ENCODE data around the gene SNX6. TPM values are rescaled to one million over a fixed set of nuclear protein-coding genes. Genes with fewer than 3 reads are reported as not detected.
"Not testable (repeated sequence)": the region's sequence is repeated elsewhere in the genome, so short reads cannot be mapped to it uniquely, and the experiment has no call there.

Gene SNX6
- total RNA-seq, 1 donor from 2014 or later, result 82.4 TPM

- peaks cover 6% of the 10 kb centered on the region for H3K4me1 Mint-ChIP-seq (ENCODE audit: unreplicated experiment)
- peak overlapping the region; percentile 44 for H3K27ac Mint-ChIP-seq (ENCODE audit: unreplicated experiment)
- H3K4me3 Mint-ChIP-seq (ENCODE audit: unreplicated experiment), result peak overlapping the region; percentile 24
- no peaks in the 10 kb centered on the region for H3K9me3 Mint-ChIP-seq (ENCODE audit: unreplicated experiment)
- peaks cover 11% of the 10 kb centered on the region for H3K27me3 Mint-ChIP-seq (ENCODE audit: unreplicated experiment)
- H3K36me3 Mint-ChIP-seq (ENCODE audit: low read depth, unreplicated experiment), result no peaks in the 10 kb centered on the region
- TF ChIP-seq CTCF (IDR thresholded peaks at IDR 0.05; ENCODE audit: unreplicated experiment), result no peak
- no peak for DNase-seq (ENCODE audit: low spot score)
Observed at GRCh38 chr14:34554540-34555250, 75.3 kb downstream of the SNX6 start.

- H3K4me3 Mint-ChIP-seq (ENCODE audit: unreplicated experiment); H3K4me1 Mint-ChIP-seq (ENCODE audit: unreplicated experiment); DNase-seq (ENCODE audit: low spot score); H3K36me3 Mint-ChIP-seq (ENCODE audit: low read depth, unreplicated experiment); H3K27ac Mint-ChIP-seq (ENCODE audit: unreplicated experiment); H3K27me3 Mint-ChIP-seq (ENCODE audit: unreplicated experiment); H3K9me3 Mint-ChIP-seq (ENCODE audit: unreplicated experiment): not testable (repeated sequence)
Observed at GRCh38 chr14:34549276-34549966, 80.5 kb downstream of the SNX6 start.

- no peak overlapping the region for H3K4me3 Mint-ChIP-seq (ENCODE audit: unreplicated experiment)
- peaks cover 5% of the 10 kb centered on the region for H3K27me3 Mint-ChIP-seq (ENCODE audit: unreplicated experiment)
- H3K27ac Mint-ChIP-seq (ENCODE audit: unreplicated experiment), result no peak overlapping the region
- TF ChIP-seq CTCF (IDR thresholded peaks at IDR 0.05; ENCODE audit: unreplicated experiment), result no peak
- no peaks in the 10 kb centered on the region for H3K36me3 Mint-ChIP-seq (ENCODE audit: low read depth, unreplicated experiment)
- no peaks in the 10 kb centered on the region for H3K9me3 Mint-ChIP-seq (ENCODE audit: unreplicated experiment)
- no peak for DNase-seq (ENCODE audit: low spot score)
- H3K4me1 Mint-ChIP-seq (ENCODE audit: unreplicated experiment), result no peaks in the 10 kb centered on the region
Observed at GRCh38 chr14:34548472-34548981, 81.4 kb downstream of the SNX6 start.

- DNase-seq (ENCODE audit: low spot score); H3K9me3 Mint-ChIP-seq (ENCODE audit: unreplicated experiment); H3K36me3 Mint-ChIP-seq (ENCODE audit: low read depth, unreplicated experiment); H3K4me1 Mint-ChIP-seq (ENCODE audit: unreplicated experiment); H3K27me3 Mint-ChIP-seq (ENCODE audit: unreplicated experiment); H3K27ac Mint-ChIP-seq (ENCODE audit: unreplicated experiment); H3K4me3 Mint-ChIP-seq (ENCODE audit: unreplicated experiment): not testable (repeated sequence)
Observed at GRCh38 chr14:34547136-34547520, 82.8 kb downstream of the SNX6 start.

GRCh38 chr14:34546272-34547135 is 83.4 kb downstream of the SNX6 start:
- not testable (repeated sequence) for DNase-seq (ENCODE audit: low spot score); H3K9me3 Mint-ChIP-seq (ENCODE audit: unreplicated experiment); H3K4me3 Mint-ChIP-seq (ENCODE audit: unreplicated experiment); H3K27me3 Mint-ChIP-seq (ENCODE audit: unreplicated experiment); H3K27ac Mint-ChIP-seq (ENCODE audit: unreplicated experiment); H3K4me1 Mint-ChIP-seq (ENCODE audit: unreplicated experiment); H3K36me3 Mint-ChIP-seq (ENCODE audit: low read depth, unreplicated experiment)

GRCh38 chr14:34540181-34541059 is 89.5 kb downstream of the SNX6 start:
- H3K4me3 Mint-ChIP-seq (ENCODE audit: unreplicated experiment), result peak overlapping the region; percentile 99
- not testable (repeated sequence) for H3K36me3 Mint-ChIP-seq (ENCODE audit: low read depth, unreplicated experiment); DNase-seq (ENCODE audit: low spot score); H3K9me3 Mint-ChIP-seq (ENCODE audit: unreplicated experiment); H3K27me3 Mint-ChIP-seq (ENCODE audit: unreplicated experiment)
- H3K4me1 Mint-ChIP-seq (ENCODE audit: unreplicated experiment), result peaks cover 13% of the 10 kb centered on the region
- peak overlapping the region; percentile 99 for H3K27ac Mint-ChIP-seq (ENCODE audit: unreplicated experiment)

Data from endothelial cell (in vitro differentiated cells).